Spleen (tissue), 11 donors: ENCODE data around the gene LARP1. TPM values are rescaled to one million over a fixed set of nuclear protein-coding genes. Genes with fewer than 3 reads are reported as not detected.

Source experiments
- DNase-seq: peaks from one replicate; pipeline ENCODE4 v3.0.0-alpha.2; 2020
- H3K27ac ChIP-seq, 8 donors: fragments of 200-600 bp; sonication (generic) in 7 of 8; 1 replicate in 4 of 8; 2 replicates in 4 of 8; pipeline versions ENCODE4 v1.5.0 to v1.8.0; 2016 to 2021; ENCODE audit warnings: inconsistent platforms in 4 of 8, mild to moderate bottlenecking in 4 of 8, moderate library complexity in 1 of 8
- H3K27me3 ChIP-seq, 7 donors: fragments of 200-600 bp; sonication (generic) in 6 of 7; replicated peaks in 1 of 7; 1 replicate in 4 of 7; 2 replicates in 3 of 7; pipeline versions ENCODE4 v1.5.0 to v1.8.0; 2016 to 2021; ENCODE audit warnings: inconsistent platforms in 3 of 7, mild to moderate bottlenecking in 1 of 7
- H3K36me3 ChIP-seq, 6 donors: fragments of 200-600 bp; sonication (generic) in 5 of 6; 1 replicate in 4 of 6; 2 replicates in 2 of 6; pipeline versions ENCODE4 v1.5.0 to v1.8.0; 2016 to 2021; ENCODE audit warnings: inconsistent platforms in 2 of 6
- H3K4me1 ChIP-seq, 6 donors: fragments of 200-600 bp; sonication (generic) in 5 of 6; 1 replicate in 3 of 6; 2 replicates in 3 of 6; pipeline versions ENCODE4 v1.5.0 to v1.8.0; 2016 to 2021; ENCODE audit warnings: inconsistent platforms in 3 of 6
- H3K4me3 ChIP-seq, 8 donors: fragments of 200-600 bp; sonication (generic) in 7 of 8; 1 replicate in 4 of 8; 2 replicates in 4 of 8; pipeline versions ENCODE4 v1.5.0 to v1.8.0; 2016 to 2021; ENCODE audit warnings: inconsistent platforms in 4 of 8, mild to moderate bottlenecking in 4 of 8, moderate library complexity in 2 of 8
- H3K9me3 ChIP-seq, 8 donors: fragments of 200-600 bp; sonication (generic) in 7 of 8; 1 replicate in 4 of 8; 2 replicates in 4 of 8; pipeline versions ENCODE4 v1.5.0 to v1.8.0; 2016 to 2021; ENCODE audit warnings: inconsistent platforms in 4 of 8
- POLR2A ChIP-seq, 3 donors: fragments of 450-650 bp; IDR thresholded peaks; one replicate each; pipeline ENCODE4 v1.5.1; 2017; ENCODE audit warnings: antibody characterized with exemption in 3 of 3, mild to moderate bottlenecking in 1 of 3
- POLR2AphosphoS5 ChIP-seq, 3 donors: sonication (generic); formaldehyde crosslinking; IDR thresholded peaks; one replicate each; pipeline ENCODE4 v1.5.1; 2017; ENCODE audit warnings: antibody characterized with exemption in 3 of 3
- WGBS, 5 donors: extraction: QIAGEN DNeasy Blood & Tissue Kit in 3 of 5; methylation state at CpG; one replicate each; pipeline versions ENCODE4 v1.1.5 to v1.1.7; 2013 to 2018; 5-methylcytosine and 5-hydroxymethylcytosine counted together
- intact Hi-C: fragments of 100-400 bp; cut with DNase I; formaldehyde crosslinking; loops from one replicate; pipeline ENCODE4 v1.15.0; 2023; ENCODE audit warnings: low total_unique reads
- polyA plus RNA-seq, 3 donors: library from polyadenylated mRNA; stranded (reverse); fragments of 200-250 nt; gene quantifications; one replicate each; pipeline ENCODE4 v1.2.1, GENCODE V29; 2013
- total RNA-seq, 7 donors: library from RNA; depleted of rRNA in 3 of 7; stranded (reverse); fragments of >200 nt in 3 of 7; fragmentation: NEBNext Ultra II Directional in 4 of 7; extraction: Animal tissue kit (Norgen Biotek cat#: 25700) in 4 of 7; gene quantifications; one replicate each; pipeline versions ENCODE4 v1.1.0 to v1.2.1, GENCODE V29; 2016 to 2021
- TF ChIP-seq, protein P1 (sequence below), 11 experiments: fragments of 200-600 bp in 7 of 11; fragments of 450-650 bp in 4 of 11; sonication (generic) in 4 of 11; IDR thresholded peaks in 8 of 11; conservative IDR thresholded peaks in 3 of 11; 1 replicate in 7 of 11; 2 replicates in 4 of 11; pipeline versions ENCODE4 v1.4.0 to v1.8.0; 2016 to 2021; ENCODE audit warnings: antibody characterized with exemption in 11 of 11, inconsistent platforms in 4 of 11, mild to moderate bottlenecking in 1 of 11
- donor health status: healthy with polysubstance abuse.
- donor health status: DM: no; HTN: no; CAD: no; lungs with moderate emphysema.
- donor health status: DM: no; HTN: no; CAD: no.
- donor health status: Bipolar disorder and iron deficiency.
- donor health status: healthy.
- donor health status: DM: no; HTN: no; CAD: no.
- donor health status: DM: yes; HTN: yes; CAD: no.

Gene LARP1
- total and polyA plus RNA-seq, 10 donors: 13.8 to 168 (median 120) TPM

- TF ChIP-seq POLR2AphosphoS5 (IDR thresholded peaks at IDR 0.05) (no peak), POLR2A (IDR thresholded peaks at IDR 0.05) (no peak)
- TF ChIP-seq, protein P1, sequence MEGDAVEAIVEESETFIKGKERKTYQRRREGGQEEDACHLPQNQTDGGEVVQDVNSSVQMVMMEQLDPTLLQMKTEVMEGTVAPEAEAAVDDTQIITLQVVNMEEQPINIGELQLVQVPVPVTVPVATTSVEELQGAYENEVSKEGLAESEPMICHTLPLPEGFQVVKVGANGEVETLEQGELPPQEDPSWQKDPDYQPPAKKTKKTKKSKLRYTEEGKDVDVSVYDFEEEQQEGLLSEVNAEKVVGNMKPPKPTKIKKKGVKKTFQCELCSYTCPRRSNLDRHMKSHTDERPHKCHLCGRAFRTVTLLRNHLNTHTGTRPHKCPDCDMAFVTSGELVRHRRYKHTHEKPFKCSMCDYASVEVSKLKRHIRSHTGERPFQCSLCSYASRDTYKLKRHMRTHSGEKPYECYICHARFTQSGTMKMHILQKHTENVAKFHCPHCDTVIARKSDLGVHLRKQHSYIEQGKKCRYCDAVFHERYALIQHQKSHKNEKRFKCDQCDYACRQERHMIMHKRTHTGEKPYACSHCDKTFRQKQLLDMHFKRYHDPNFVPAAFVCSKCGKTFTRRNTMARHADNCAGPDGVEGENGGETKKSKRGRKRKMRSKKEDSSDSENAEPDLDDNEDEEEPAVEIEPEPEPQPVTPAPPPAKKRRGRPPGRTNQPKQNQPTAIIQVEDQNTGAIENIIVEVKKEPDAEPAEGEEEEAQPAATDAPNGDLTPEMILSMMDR (IDR thresholded peaks at IDR 0.05 in 8 of 11, conservative IDR thresholded peaks at IDR 0.05 in 3 of 11): no peak
- DNase-seq: no peak
These were observed 17.4 kb upstream of the LARP1 start for GRCh38 chr5:154737667-154738320.

GRCh38 chr5:154740483-154740882, 14.7 kb upstream of the LARP1 start:
- no peak for DNase-seq
- Histone ChIP-seq H3K27ac (no peak overlapping the region), H3K4me1 (no peaks in the 10 kb centered on the region), H3K36me3 (no peaks in the 10 kb centered on the region), H3K9me3 (no peaks in the 10 kb centered on the region), H3K27me3 (no peaks in the 10 kb centered on the region), H3K4me3 (no peak overlapping the region)
- 87 to 93% (median 89%) methylated on average over 2 of the region's 2 CpGs for WGBS, 5 donors
- TF ChIP-seq, protein P1 (IDR thresholded peaks at IDR 0.05 in 8 of 11, conservative IDR thresholded peaks at IDR 0.05 in 3 of 11): no peak
- TF ChIP-seq POLR2A (IDR thresholded peaks at IDR 0.05) (no peak), POLR2AphosphoS5 (IDR thresholded peaks at IDR 0.05) (no peak)
- intact Hi-C loops: no loop called here

More at GRCh38 chr5:154737667-154738320, 17.4 kb upstream of the LARP1 start:
- H3K36me3 ChIP-seq: no peaks in the 10 kb centered on the region
- WGBS, 5 donors: 82 to 91% (median 87%) methylated on average over 6 of the region's 6 CpGs
- H3K27me3 ChIP-seq: no peaks in the 10 kb centered on the region
- no peak overlapping the region for H3K27ac ChIP-seq
- H3K4me3 ChIP-seq: no peak overlapping the region
- peaks cover 0 to 3% (median 0%) of the 10 kb centered on the region in 6 donors for H3K4me1 ChIP-seq
- no peaks in the 10 kb centered on the region for H3K9me3 ChIP-seq
- intact Hi-C loops: no loop called here

DNA sequence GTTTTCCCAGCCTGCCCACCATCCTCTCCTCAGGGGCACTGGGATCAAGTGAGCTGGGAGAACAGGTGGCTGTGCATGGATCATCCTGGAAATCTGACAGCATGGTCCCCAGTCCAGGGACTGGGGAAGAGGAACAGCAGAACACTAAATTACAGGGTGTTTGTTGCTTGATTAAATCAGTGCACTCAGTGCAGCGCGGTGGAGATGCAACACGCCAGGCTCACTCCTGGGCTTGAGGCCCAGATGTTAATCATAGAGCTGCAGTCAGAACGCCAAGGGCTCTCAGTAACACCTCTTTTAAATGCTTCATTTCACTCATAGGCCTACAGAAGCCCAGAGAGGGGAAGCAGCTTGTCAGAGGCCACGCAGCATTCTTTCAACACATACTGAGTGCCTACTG, 14.2 kb upstream of the LARP1 start:
- intact Hi-C loops: no loop called here
- DNase-seq: no peak
- Histone ChIP-seq H3K9me3 (no peaks in the 10 kb centered on the region), H3K36me3 (no peaks in the 10 kb centered on the region), H3K27me3 (no peaks in the 10 kb centered on the region), H3K4me3 (no peak overlapping the region), H3K27ac (no peak overlapping the region), H3K4me1 (no peaks in the 10 kb centered on the region)
- TF ChIP-seq POLR2A (IDR thresholded peaks at IDR 0.05) (no peak), POLR2AphosphoS5 (IDR thresholded peaks at IDR 0.05) (no peak)
- TF ChIP-seq, protein P1 (IDR thresholded peaks at IDR 0.05 in 8 of 11, conservative IDR thresholded peaks at IDR 0.05 in 3 of 11): no peak
- 72 to 96% (median 94%) methylated on average over 3 to 5 of the region's 5 CpGs for WGBS, 5 donors

GRCh38 chr5:154741415-154741814, 13.8 kb upstream of the LARP1 start:
- H3K4me1 ChIP-seq: no peaks in the 10 kb centered on the region
- TF ChIP-seq POLR2AphosphoS5 (IDR thresholded peaks at IDR 0.05): no peak
- no peak for TF ChIP-seq POLR2A (IDR thresholded peaks at IDR 0.05)
- TF ChIP-seq, protein P1 (IDR thresholded peaks at IDR 0.05 in 8 of 11, conservative IDR thresholded peaks at IDR 0.05 in 3 of 11): no peak
- WGBS, 5 donors: 92 to 99% (median 96%) methylated on average over 4 of the region's 4 CpGs
- no peaks in the 10 kb centered on the region for H3K27me3 ChIP-seq
- intact Hi-C loops: no loop called here
- no peaks in the 10 kb centered on the region for H3K9me3 ChIP-seq
- no peak overlapping the region for H3K27ac ChIP-seq
- no peak overlapping the region for H3K4me3 ChIP-seq
- no peak for DNase-seq
- no peaks in the 10 kb centered on the region for H3K36me3 ChIP-seq
